Measurements from ENCODE around the gene BASP1. TPM values are rescaled to one million over a fixed set of nuclear protein-coding genes. Genes with fewer than 3 reads are reported as not detected.

Gene BASP1
- total RNA-seq, 2 donors from 2014 or later: 60.3 to 63.0 TPM

DNA sequence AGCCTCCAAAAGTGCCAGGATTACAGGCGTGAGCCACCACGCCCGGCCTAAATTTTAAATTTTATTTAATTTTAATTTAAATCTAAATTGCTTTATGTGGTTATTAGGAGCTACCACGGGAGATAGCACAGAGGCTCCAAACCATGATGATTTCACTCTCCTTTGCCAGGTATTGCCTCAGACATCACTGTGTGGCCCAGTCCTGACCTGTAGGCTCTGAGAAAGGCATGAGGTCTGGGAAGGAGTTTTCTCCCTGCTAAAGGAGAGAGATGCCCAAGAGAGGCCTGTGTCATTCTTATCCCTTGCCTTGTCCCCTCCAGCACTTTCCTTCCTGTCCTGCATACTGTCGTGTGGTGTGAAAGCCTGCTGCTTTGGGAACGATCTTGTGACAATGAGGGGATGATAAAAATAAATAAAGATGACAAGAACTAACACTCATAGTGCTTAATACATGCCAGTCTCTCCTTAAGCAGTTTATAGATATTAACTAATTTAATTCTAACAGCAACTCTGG, 37.0 kb upstream of the BASP1 start:
- Mint-ChIP-seq H3K9me3 (no peaks in the 10 kb centered on the region), H3K36me3 (ENCODE audit: low read depth) (no peaks in the 10 kb centered on the region), H3K4me3 (no peak overlapping the region), H3K4me1 (peaks cover 18% of the 10 kb centered on the region), H3K27me3 (ENCODE audit: insufficient read depth) (no peaks in the 10 kb centered on the region), H3K27ac (no peak overlapping the region)
- Histone ChIP-seq H3K27me3 (ENCODE audit: control insufficient read depth, insufficient read depth, low read length, poor library complexity, severe bottlenecking) (no peaks in the 10 kb centered on the region), H3K27ac (ENCODE audit: low read depth, low read length) (no peak overlapping the region), H3K36me3 (ENCODE audit: control insufficient read depth, insufficient read depth, low read length) (no peaks in the 10 kb centered on the region), H3K4me1 (ENCODE audit: control insufficient read depth, insufficient read depth, low read length) (peaks cover 3% of the 10 kb centered on the region), H3K9ac (ENCODE audit: extremely low read depth, low read length, poor library complexity, severe bottlenecking) (no peak overlapping the region), H3K9me3 (ENCODE audit: control insufficient read depth, low read length) (no peaks in the 10 kb centered on the region), H3K4me3 (ENCODE audit: low read length) (no peak overlapping the region)
- WGBS, 2 experiments (ENCODE audit: insufficient coverage in 1 of 2, insufficient read length in 1 of 2): 75% methylated on average over 5 of the region's 6 CpGs; no CpG with 5 or more reads in 1 of the 2 experiments
- TF ChIP-seq, protein P1, sequence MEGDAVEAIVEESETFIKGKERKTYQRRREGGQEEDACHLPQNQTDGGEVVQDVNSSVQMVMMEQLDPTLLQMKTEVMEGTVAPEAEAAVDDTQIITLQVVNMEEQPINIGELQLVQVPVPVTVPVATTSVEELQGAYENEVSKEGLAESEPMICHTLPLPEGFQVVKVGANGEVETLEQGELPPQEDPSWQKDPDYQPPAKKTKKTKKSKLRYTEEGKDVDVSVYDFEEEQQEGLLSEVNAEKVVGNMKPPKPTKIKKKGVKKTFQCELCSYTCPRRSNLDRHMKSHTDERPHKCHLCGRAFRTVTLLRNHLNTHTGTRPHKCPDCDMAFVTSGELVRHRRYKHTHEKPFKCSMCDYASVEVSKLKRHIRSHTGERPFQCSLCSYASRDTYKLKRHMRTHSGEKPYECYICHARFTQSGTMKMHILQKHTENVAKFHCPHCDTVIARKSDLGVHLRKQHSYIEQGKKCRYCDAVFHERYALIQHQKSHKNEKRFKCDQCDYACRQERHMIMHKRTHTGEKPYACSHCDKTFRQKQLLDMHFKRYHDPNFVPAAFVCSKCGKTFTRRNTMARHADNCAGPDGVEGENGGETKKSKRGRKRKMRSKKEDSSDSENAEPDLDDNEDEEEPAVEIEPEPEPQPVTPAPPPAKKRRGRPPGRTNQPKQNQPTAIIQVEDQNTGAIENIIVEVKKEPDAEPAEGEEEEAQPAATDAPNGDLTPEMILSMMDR (conservative IDR thresholded peaks at IDR 0.05): no peak
- DNase-seq: peak; percentile 61

DNA sequence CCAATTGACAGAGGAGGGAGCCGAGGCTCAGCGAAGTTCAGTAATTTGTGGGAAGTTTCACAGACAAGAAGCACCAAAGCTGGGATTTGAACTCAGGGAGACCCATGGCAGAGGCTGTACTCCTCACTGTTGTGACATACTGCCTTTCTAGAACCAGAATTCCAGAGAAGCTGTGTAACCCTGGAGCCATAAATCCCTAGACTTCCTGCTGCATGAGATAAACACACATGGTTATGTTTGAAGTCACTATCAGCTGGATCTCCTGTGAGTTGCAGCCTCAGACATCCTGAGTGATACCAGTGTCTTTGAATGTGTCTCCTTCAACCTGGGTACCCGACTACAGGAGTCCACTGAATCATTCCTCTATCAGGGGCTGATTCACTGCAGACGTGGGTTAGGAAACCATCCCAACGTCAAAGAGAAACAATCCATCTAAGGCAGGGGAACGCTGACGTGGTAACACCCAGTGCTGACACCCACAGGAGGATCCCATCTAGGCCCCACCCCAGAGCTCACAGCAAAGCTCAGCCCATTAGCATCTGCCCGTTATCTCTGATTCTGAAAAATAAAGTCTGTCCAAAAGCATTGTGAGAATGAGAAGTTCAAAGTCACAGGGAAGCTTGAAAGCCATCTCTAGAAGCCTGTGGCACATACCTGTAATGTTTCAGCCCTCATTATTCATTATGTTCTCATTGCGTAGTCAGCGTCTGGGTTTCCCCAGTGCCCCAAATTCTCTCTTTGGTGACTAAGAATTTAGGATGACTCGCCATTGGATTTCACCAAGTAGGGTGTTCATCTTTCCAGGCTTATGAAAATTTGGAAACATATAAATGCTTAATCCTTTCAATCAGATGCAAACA, 36.3 kb upstream of the BASP1 start:
- Histone ChIP-seq H3K27ac (ENCODE audit: low read depth, low read length) (no peak overlapping the region), H3K36me3 (ENCODE audit: control insufficient read depth, insufficient read depth, low read length) (no peaks in the 10 kb centered on the region), H3K9ac (ENCODE audit: extremely low read depth, low read length, poor library complexity, severe bottlenecking) (no peak overlapping the region), H3K27me3 (ENCODE audit: control insufficient read depth, insufficient read depth, low read length, poor library complexity, severe bottlenecking) (no peaks in the 10 kb centered on the region), H3K4me1 (ENCODE audit: control insufficient read depth, insufficient read depth, low read length) (peaks cover 3% of the 10 kb centered on the region), H3K9me3 (ENCODE audit: control insufficient read depth, low read length) (no peaks in the 10 kb centered on the region), H3K4me3 (ENCODE audit: low read length) (no peak overlapping the region)
- TF ChIP-seq, protein P1 (conservative IDR thresholded peaks at IDR 0.05): no peak
- Mint-ChIP-seq H3K36me3 (ENCODE audit: low read depth) (no peaks in the 10 kb centered on the region), H3K27me3 (ENCODE audit: insufficient read depth) (no peaks in the 10 kb centered on the region), H3K9me3 (no peaks in the 10 kb centered on the region), H3K4me1 (peaks cover 18% of the 10 kb centered on the region), H3K27ac (peak overlapping the region; percentile 37), H3K4me3 (no peak overlapping the region)
- DNase-seq: no peak
- 88 to 91% methylated on average over 11 of the region's 11 CpGs for WGBS, 2 experiments (ENCODE audit: insufficient coverage in 1 of 2, insufficient read length in 1 of 2)

DNA sequence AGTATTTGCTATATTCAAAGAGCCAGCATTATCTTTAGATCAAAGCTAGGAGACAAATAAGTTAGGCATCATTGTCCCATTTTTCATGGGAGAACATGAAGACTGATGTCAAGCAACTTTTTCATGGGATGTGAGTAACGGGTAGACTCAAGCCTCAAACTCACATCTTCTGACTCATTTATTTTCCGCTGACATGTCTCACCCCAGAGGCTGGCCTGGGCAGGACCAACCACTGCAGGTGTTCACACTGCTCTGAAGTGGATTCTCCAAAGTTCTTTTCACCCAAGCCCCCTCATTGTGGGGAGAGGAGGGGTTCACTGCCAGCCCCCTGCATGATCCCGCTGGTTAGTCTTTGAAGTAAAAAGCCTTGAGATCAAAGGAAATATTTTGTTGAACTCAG, 34.9 kb upstream of the BASP1 start:
- Histone ChIP-seq H3K27ac (ENCODE audit: low read depth, low read length) (no peak overlapping the region), H3K9ac (ENCODE audit: extremely low read depth, low read length, poor library complexity, severe bottlenecking) (no peak overlapping the region), H3K36me3 (ENCODE audit: control insufficient read depth, insufficient read depth, low read length) (no peaks in the 10 kb centered on the region), H3K4me1 (ENCODE audit: control insufficient read depth, insufficient read depth, low read length) (peaks cover 3% of the 10 kb centered on the region), H3K4me3 (ENCODE audit: low read length) (no peak overlapping the region), H3K27me3 (ENCODE audit: control insufficient read depth, insufficient read depth, low read length, poor library complexity, severe bottlenecking) (no peaks in the 10 kb centered on the region), H3K9me3 (ENCODE audit: control insufficient read depth, low read length) (no peaks in the 10 kb centered on the region)
- TF ChIP-seq, protein P1 (conservative IDR thresholded peaks at IDR 0.05): no peak
- DNase-seq: no peak
- no peak overlapping the region for H3K4me3 Mint-ChIP-seq
- H3K36me3 Mint-ChIP-seq (ENCODE audit: low read depth): no peaks in the 10 kb centered on the region
- H3K27me3 Mint-ChIP-seq (ENCODE audit: insufficient read depth): no peaks in the 10 kb centered on the region
- H3K4me1 Mint-ChIP-seq: peaks cover 21% of the 10 kb centered on the region
- whole genome bisulfite sequencing, 2 experiments (ENCODE audit: insufficient coverage in 1 of 2, insufficient read length in 1 of 2): 97% methylated on average over 3 of the region's 3 CpGs; no CpG with 5 or more reads in 1 of the 2 experiments
- H3K27ac Mint-ChIP-seq: no peak overlapping the region
- no peaks in the 10 kb centered on the region for H3K9me3 Mint-ChIP-seq
